GM19455 (cell line): ENCODE measurements around the gene OR4D1.

Experiments
- ATAC-seq: cut with Tn5 transposase; IDR thresholded peaks from one replicate; pipeline ENCODE4 v1.9.1; 2021; ENCODE audit not compliant: unreplicated experiment

Gene OR4D1

DNA sequence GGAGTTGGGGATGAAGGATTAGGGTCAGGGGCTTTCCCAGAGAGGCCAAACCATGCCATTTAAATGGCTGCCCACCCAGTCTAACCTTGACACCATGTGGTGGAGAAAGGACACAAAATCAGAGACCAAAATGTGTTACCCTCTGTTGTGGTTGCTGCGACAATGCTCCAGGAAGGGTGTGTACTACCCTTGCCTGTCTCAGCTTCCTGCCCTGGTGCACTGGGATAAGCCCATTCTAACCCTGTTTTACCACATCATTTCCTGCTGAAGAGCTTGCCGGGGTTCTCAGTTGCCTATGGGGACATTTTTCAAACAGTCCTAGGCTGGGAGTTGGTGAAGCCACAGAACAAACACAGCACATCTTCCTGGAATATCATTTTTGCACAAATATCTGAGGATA is 4.9 kb downstream of the OR4D1 start:
- no peak for ATAC-seq

DNA sequence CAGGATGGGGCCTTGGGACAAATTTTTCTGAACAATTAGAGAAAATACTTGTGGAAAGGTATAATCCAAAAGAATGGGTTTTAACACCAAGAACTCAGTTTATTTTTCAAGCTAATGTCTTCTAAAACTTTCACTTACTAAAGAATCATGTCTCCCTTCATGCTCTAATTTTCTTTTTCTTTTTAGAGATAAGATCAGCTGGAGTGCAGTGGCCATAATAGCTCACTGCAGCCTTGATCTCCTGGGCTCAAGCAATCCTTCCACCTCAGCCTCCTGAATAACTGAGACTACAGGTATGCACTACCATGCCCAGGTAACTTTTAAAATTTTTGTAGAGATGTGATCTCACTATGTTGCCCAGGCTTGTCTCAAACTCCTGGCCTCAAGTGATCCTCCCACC is 5.5 kb downstream of the OR4D1 start:
- ATAC-seq: no peak

DNA sequence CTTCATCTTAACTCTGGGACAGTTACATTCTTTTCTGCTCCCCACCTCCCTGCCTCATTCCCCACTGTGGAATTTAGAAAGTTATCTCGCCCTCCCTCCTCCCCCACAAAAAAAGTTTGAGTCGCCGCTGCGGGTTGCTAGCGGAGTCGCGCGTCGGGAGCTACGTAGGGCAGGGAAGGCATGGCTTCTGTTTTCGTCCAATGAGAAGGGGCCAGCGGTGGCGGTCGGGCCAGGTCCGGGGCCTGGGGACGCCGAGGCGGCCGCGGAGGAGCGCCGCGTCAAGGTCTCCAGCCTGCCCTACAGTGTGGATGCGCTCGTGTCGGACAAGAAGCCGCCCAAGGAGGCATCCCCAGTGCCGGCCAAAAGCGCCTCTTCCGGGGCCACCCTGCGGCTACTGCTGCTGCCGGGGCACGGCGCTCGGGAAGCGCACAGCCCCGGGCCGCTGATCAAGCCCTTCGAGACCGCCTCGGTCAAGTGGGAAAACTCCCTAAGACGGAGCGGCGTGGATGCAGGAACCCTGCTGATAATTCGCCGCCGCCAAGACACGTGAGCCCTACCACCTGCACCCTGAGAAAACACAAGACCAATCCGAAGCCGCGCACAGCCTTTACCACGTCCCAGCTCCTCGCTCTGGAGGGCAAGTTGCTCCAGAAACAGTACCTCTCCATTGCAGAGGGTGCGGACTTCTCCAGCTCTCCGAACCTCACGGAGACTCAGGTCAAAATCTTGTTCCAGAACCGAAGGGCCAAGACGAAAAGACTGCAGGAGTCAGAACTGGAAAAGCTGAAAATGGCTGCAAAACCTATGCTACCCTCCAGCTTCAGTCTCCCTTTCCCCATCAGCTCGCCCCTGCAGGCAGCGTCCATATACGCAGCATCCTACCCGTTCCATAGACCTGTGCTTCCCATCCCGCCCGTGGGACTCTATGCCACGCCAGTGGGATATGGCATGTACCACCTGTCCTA is 8.9 kb downstream of the OR4D1 start:
- no peak for ATAC-seq

DNA sequence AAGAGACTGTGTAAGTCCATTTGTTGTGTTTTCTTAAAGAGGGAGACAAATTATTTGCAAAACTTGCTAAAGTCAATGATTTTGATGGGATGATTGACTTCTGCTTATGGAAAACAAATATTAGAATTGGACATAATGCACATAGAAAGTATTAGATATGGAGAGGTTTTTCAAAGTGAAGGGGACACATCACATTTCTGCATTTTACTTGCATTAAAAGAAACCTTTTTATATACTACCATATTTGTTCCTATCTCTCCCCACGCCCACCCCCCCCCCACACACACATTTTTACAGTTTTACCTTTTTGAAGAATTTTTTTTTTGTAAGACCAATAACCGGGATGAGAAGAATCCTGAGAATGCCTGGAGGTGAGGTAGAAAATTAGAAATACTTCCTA is 10.0 kb downstream of the OR4D1 start:
- no peak for ATAC-seq

DNA sequence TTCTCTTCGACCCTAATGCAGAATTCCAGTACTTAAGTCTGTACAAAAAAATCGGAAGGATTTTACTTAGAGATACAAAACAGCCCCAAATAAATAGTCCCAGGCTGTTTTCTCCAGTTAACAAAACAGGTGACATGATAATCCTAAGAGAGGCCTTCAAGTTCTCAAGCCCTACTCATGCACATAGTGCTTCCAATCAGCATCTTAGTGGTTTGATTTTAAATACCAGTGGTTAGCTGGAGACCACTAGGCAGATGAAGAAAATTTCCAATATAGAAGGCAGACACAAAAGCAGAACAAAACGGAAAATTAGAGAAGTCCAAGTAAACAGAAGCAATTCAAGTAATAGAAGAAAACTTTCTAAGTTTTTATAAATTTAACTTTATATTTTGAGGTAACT is 13.4 kb downstream of the OR4D1 start:
- ATAC-seq: no peak

DNA sequence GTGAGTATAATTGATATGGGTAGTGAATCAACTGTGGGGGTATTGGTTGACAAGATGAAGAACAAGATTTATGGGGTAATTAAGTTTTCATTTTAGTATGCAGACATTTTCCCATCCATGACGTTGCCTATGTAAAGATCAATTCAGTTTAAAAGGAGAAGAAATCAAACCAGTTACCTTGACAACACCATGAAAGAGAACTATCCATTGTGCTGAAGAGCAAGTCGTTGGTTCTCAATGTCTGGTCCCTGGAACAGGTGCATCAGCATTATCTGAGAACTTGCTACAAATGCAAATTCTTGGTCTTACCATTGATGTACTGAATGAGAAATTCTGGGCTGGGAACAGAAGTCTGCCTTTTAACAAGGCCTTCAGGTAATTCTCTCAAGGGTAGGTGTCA is 17.8 kb downstream of the OR4D1 start:
- ATAC-seq: no peak

DNA sequence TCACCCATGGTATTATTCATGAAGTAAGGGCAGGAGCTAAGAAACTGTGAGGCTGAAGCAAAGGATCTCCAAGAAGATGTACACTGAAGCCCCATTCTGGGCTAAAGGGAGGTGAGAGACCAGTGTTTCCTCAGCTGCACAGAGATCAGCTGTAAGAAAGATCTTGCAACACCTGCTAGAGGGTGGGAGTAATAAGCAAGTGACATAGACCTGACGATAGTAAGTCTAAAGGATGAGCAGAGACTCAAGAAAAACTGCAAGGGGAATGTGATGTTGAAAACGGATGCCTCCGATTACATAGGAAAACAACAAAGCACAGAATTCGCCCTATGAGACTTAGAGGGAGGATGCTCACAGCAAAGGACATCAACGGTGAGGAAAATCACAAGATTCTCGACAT is 18.5 kb downstream of the OR4D1 start, which contains the start of gene OR4D2:
TSS of gene OR4D2 (plus strand) at position 301 of the 400 bp plus-strand sequence. CDS start 2,674 bp downstream, outside the sequence.
- ATAC-seq: no peak

DNA sequence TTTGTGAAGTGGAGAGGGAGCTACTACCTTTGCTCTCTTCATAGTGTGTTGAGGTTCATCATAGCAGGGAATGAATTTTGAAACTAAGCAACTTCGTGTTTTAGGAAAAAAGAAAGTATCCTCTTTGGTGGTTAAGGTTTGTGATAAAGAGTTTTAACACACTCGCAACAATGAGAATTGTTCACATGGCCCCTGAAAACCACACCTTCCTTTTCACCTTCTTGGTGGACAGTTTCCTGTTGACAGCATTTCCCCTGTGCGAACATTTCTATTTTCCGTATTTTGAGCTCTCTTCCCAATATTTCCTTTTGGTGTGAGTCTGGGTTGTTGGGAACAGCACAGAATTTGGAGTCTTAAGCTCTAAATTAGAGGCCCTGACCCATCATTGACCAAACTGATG is 22.4 kb downstream of the OR4D1 start:
- ATAC-seq: no peak

DNA sequence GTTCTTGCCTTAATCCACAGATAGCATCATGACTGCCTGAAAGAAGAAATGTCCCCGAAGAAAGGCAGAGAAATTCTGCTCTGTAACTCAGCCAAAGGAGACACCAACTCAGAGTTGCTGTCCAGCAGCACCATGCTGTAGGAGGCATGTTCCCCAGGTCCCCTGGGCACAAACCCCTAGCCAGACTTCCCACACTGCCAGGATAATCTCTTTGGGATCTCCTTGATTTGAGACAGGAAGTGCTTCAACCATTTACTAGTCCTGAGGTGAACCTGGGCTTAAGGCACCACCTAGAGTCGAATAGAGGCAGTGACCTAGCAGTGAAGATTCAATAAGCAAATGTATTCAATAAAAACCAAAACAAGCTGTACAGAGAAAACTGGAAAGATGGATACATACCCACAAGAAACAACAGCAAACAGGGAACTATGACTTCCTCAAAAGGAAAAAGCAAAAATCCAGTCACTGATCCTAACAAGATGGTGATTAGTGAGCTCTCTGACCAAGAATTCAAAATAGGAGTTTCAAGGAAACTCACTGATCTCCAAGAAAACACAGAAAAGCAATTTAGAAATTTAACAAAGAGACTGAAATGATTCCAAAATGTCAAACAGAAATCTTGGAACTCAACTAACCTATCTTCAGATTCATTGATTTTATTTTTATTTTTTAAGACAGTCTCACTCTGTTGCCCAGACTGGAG is 24.3 kb downstream of the OR4D1 start:
- ATAC-seq: no peak

DNA sequence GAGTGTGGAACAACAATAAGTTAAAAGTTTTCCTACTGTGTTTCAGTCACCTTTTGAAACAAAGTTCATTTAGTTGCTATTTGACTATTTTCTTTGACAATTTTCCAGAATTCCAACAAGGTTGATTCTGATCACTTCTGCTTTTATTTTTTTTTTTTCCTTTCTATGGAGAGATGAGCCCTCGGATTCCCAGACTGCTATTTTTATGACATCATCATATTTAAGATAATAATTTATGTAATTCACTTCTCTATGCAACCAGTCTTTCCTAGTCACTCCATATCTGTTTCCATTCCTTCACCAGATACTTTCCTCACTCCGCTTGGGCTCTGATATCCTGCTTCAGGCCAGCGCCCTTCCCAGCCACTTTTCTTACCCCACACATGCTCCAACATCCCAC is 26.7 kb downstream of the OR4D1 start:
- no peak for ATAC-seq

DNA sequence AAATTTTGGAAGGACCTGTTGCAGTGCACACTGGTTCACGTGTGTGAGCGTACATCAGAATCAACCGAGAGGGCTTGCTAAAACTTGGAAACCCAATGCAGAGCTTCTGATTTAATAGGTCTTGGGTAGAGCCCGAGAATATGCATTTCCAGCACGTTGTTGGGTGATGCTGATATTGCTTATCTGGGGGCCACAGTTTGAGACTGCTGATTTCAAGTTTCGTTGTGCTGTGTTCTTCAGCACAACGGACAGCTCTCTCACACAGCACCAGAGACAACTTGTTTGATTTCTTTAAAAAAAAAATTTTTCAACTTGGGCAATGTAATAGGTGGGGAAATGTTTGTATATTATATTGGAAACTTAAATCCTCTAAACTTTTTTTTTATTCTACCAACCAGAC is 28.0 kb downstream of the OR4D1 start:
- ATAC-seq: no peak

DNA sequence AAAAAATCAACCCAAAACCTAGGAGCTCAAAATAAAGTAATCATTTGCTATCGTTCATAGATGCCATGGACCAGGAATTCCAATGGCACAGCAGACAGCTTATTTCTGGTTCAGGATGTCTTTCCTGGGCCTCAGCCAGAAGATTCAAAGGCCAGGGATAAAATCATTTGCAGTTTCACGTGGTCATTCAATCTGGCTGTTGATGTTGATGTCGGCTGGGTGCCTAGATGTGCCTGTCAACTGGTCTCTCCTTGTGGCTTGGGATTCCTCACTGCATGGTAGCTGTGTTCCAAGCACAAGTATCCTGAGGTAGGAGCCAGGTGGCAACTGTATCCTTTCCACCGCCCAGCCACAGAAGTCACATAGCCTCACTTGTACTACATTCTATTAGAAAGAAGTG is 33.6 kb downstream of the OR4D1 start:
- no peak for ATAC-seq

DNA sequence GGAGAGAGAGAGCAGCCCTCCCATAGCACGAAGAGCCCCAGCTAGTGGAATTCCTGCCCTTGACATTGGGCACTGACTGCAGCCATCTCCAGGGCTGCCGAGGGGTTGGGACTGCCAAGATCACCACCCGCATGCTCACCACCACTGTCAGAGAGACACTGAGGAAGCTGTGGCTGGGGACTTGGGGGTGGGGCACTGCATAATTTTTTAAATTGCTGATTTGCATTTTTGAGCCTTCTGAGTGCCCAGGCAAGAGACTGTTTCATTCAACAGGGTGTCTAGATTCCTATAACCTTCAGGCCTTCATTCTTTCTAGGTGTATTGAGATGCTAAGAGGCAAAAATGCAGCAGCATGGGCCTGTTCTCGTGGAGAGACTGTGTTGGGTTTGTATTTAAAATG is 35.3 kb downstream of the OR4D1 start:
- ATAC-seq: no peak

DNA sequence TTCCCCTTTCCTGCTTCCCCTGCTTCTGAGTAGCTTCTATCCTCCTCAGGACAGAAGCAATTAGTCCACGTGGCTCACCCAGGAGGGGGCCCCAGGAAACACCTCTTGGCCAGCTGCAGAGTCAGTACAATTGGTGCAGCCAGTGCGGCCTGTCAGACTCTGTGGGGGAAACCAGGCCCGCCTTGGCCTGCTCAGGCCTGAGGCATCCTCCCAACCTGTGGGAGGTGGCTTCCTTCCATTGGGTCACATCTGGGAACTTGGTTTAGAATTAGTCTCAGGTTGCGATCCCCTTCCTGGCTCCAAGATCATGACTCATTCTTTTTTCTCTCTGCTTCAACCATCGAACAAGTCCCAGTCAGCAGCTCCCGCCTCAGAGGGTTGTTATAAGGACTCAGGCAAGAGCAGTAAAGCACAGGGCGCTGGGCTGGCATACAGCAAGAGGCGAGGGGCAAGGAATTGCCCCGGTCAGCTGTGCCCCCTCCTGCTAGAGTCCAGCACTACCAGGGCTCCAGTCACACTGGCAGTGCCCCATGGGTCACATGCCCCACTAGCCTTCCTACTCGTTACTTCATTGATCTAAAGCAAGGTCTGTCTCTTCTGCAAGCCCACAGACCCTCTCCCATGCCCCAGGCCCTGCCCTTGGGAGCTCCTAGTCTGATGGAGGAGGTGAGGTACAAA is 36.3 kb downstream of the OR4D1 start:
- ATAC-seq: no peak

DNA sequence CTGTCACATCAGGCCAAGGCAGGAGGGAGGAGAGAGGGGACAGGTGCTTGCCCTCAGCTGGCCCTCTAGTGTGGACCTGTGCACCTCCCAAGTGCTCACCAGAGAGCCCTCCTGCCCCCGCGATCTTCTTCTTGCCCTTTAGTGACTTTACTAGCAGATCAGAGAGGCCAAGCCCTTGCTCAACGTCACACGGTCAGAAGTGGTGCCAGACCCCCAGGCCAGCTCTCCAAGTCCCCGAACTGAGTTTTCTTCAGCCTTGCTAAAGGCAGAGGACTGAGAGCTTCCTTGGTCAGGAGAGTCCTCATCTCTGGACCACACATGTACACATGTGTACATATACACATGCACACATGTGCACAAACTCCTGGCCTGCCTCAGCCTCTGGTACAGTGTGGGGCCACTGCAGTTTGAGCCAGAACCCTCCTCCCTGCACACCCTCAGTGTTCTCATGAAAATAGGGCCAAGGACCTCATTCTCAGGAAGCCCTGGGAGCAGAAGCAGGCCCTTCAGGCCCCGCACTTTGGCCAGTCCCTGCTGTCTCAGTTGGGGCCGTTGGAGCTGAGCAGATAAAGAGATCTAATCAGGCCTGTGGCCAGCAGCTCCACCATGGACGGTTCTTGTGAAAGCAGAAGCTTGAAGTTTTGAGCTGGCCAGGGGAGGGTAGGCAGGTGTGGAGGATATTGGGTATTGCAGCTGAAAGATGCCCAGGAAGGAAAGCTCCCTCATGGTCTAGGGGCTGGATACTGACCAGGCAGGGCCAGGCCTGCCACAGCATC is 37.0 kb downstream of the OR4D1 start:
- no peak for ATAC-seq

DNA sequence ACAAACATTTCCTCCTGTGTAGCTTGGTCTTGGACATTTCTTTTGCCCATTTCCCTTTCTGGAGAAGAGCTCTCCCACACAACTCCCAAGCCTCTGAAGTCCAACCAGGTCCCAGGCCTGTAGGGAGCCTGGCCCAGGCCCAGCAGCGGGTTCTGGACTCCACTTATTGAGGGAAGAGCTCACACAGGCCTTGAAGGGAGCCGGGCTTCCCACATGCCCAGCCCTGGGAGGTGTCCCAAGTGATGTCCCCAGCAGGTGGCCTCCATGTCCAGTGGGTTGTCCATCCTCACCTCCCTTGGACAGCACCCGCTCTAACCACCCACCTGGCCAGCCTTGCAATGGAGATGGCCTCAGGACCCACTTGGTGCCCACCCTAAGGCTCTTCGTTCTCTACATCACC is 38.4 kb downstream of the OR4D1 start:
- no peak for ATAC-seq

DNA sequence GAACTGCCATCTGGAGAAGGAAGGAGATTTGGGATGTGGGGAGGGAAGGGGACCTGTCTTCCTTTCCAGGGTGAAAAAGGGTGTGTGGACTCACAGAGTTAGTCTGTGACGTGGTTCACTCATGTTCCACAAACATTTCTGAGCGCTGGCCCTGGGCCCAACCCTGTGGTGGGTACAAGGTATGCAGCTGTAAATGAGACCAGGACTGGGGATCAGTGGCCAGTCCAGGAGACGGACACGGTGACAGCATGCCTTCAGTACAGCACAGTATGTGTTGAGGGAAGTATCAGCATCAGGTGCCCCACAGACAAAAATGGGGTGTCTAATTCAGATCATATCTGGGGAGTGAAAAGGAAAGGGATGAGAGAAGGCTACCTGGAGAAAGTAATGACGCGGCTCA is 38.9 kb downstream of the OR4D1 start:
- ATAC-seq: no peak

DNA sequence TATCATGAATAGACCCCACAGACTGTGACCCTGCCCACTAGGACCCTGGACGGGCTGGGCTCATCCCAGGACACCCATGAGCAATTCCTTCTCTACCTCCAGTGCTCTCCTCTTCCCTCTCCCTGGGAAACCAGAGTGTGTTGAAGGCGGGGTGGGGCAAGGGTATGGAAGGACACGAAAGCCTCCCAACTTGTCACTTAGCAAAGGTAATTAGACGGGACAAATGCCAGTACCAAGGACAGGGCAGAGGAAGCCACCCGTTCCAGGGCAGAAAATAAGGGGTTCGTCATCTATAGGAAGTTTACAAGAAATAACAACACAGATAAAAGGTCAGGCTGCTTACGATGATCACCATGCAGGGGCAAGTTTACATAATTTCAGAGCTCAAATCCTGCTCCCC is 39.5 kb downstream of the OR4D1 start:
- no peak for ATAC-seq

DNA sequence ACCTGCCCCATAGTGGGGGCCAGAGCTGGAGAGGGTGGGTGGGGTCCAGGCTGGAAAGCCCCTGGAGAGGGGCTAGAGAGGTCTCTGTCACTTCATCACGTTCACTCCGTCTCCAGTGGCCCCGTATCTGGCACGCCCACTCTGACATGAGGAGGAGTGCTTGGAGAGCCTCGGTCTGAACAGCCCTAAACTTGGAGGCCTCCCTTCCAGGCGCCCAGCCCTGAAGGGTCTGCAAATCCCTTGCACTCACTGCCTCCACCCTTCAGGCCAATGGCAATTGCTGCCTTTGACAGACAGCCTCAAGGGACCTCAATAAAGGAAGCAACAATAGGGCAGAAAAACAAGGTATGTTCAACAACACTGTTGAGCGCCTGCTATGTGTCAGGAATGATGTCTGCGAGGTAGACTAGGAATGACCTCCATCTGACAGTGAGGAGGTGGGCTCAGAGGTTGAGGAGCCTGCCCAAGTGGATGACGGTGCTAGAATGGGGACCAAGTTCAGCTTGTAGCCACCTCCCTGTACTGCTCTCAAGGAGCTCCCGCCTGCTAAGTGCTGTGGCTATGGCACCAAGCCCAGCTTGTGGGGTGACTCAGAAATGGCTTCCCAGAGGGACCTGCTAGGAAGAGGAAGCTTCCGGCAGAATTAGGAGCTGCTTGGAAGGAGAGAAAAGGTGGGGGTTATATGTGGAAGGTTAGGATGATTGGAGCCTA is 41.4 kb downstream of the OR4D1 start:
- ATAC-seq: no peak

DNA sequence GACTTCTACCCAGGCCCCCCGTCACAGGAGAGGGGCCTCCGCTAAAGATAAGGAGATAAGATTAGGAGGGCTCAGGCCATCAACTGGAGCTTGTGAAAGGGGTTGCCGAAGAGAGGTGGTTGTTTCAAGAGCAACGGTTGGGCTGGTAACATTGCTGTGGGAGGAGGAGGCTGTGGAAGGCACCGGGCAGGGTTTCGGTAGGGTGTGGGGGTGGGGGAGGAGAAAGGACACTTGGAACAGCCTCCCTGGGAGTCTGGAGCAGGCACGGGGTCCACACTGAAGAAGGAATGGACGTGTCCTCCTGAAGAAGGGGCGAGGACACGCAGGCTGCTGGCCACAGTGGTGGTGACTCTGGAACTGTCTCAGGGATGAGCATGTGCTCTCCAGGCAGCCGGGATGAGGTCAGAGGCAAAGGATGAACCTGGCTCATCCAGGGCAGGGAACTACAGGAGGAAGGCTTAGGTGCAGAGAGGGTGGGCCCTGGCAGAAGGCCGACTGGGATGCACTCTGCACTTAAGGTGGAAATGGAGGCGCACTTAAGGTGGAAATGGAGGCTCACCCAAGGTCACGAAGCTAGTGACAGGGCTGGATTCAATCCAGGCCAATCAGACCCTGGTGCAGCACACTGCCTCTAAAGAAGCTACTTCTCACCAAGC is 43.2 kb downstream of the OR4D1 start:
- no peak for ATAC-seq
